NCI-H1694 treated with DMSO at 0.1 percent for 48 hours (cell line): Measurements from ENCODE around the gene PRSS21.

Source experiments
- DNase-seq: peaks from one replicate; lab custom pipeline; 2025; lab: John Stamatoyannopoulos, UW

PRSS21 gene

DNA sequence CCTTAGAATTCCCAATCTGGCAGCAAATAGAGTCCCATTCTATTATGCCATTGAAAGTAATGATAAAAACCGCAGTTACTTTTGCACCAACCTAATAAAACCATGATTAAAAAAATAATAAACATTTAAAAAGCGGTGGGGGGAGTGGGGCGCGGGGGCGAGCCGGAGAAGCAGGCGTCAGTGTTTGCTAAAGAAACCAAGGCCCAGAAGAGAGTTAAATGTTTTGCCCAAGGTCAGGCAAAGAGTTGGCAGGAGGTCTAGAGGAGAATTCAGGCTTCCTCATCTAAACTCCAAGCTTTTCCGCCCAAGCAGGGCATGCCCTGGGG lies 50.6 kb downstream of the PRSS21 start:
- no peak for DNase-seq

- peak; percentile 84 for DNase-seq
Observed at GRCh38 chr16:2867987-2868789, 51.2 kb downstream of the PRSS21 start.
